AG09309 (cell line): ENCODE results near the gene IMPG2.

ENCODE experiments used
- DNase-seq: peaks from one replicate; pipeline ENCODE4 v3.0.0-alpha.2; 2010; ENCODE audit warnings: low read depth
- H3K4me3 ChIP-seq: 2 replicates; pipeline ENCODE4 v1.5.1; 2011; ENCODE audit warnings: mild to moderate bottlenecking, low read depth, low read length, moderate library complexity; ENCODE audit not compliant: control insufficient read depth
- TF ChIP-seq, protein P1 (sequence below): IDR thresholded peaks from 2 replicates; pipeline ENCODE4 v1.5.1; 2011; ENCODE audit warnings: mild to moderate bottlenecking, low read depth, low read length, inconsistent platforms; ENCODE audit not compliant: insufficient read depth, control insufficient read depth; ENCODE audit errors: missing control alignments

IMPG2 gene

DNA sequence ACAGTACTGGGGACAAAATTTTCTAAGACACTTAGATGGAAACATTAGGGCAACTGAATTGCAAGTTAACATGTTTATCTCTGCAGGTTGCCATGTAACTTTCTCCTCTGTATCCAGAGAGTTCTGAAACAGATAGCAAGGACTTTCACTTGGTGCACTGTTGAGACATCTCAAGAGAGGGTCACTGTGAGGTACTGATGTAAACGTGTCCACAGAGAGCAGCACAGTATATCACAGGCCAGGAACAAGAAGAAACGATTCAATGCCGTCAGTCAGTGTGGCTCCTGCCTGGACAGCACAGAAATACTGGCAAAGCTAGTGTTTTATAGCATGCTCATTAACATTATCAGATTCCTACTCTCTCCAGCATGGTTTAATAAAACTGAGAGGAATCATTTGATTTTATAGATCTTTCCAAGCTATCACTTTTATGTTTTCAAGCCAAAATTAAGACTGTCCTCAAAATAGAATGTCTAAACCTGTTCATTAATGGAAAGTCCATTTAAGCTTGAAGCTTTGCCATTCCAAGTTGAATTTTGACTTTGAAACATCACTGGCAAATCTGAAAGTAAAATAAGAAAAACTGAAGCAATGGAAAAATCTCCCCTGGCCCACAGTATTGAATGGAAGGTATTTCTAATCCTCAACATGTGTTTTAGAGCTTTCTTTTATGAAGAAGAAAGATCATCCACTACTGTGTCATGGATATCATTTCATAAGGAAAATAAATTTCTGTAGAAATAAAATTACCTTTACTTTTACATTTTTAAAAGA lies 102.7 kb downstream of the IMPG2 start:
- DNase-seq = no peak
- TF ChIP-seq, protein P1, sequence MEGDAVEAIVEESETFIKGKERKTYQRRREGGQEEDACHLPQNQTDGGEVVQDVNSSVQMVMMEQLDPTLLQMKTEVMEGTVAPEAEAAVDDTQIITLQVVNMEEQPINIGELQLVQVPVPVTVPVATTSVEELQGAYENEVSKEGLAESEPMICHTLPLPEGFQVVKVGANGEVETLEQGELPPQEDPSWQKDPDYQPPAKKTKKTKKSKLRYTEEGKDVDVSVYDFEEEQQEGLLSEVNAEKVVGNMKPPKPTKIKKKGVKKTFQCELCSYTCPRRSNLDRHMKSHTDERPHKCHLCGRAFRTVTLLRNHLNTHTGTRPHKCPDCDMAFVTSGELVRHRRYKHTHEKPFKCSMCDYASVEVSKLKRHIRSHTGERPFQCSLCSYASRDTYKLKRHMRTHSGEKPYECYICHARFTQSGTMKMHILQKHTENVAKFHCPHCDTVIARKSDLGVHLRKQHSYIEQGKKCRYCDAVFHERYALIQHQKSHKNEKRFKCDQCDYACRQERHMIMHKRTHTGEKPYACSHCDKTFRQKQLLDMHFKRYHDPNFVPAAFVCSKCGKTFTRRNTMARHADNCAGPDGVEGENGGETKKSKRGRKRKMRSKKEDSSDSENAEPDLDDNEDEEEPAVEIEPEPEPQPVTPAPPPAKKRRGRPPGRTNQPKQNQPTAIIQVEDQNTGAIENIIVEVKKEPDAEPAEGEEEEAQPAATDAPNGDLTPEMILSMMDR = no peak
- no peak overlapping the region for H3K4me3 ChIP-seq

DNA sequence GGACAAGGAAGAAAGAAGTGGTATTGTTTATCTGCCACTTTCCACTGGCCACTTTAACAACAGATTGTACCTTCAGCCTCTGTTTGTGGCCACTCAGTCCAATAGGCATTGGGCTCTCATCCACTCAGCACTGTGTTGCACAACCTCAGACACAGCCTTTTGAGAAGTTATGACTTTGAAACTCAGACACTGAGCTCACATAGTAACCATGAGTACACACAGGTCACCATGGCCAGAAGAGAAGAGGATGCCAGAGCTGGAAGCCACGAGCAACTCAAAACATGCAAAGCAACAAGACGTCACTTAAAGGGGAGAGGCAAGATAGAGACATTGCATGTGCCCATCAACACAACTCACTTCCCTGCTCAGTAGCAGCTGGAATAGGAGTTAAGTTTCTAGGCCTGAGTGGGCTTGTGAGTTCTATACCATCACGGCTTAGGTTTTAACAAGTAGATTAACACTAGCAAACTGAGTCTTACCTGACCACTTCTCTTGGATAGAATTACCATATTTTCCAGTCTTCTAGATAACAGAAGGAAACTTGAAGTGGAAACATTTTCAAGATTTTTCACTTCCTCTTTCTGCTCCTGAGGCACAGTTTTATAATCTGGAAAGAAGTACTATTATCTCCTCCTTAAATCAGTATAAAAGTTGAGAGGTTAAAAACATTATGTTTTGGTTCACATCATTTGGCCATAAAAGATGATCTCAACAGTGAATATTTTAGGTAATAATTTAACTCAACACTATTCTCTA lies 103.5 kb downstream of the IMPG2 start:
- TF ChIP-seq, protein P1 = no peak
- H3K4me3 ChIP-seq = no peak overlapping the region
- peak; percentile 32 for DNase-seq

DNA sequence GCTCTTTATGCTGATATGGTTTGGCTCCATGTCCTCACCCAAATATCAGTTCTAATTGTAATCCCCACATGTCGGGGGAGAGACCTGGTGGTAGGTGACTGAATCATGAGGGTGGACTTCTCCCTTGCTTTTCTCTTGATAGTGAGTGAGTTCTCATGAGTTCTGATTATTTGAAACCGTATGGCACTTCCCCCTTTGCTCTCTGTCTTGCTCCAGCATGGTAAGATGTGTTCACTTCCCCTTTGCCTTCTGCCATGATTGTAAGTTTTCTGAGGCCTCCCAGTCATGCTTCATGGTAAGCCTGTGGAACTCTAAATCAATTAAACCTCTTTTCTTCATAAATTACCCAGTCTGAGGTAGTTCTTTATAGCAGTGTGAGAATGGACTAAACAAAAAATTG lies 107.6 kb downstream of the IMPG2 start:
- no peak for DNase-seq
- TF ChIP-seq, protein P1 = no peak
- no peak overlapping the region for H3K4me3 ChIP-seq

- no peak overlapping the region for H3K4me3 ChIP-seq
- TF ChIP-seq, protein P1 = no peak
- DNase-seq = no peak
These were observed 116.1 kb downstream of the IMPG2 start for GRCh38 chr3:101204246-101204645.

DNA sequence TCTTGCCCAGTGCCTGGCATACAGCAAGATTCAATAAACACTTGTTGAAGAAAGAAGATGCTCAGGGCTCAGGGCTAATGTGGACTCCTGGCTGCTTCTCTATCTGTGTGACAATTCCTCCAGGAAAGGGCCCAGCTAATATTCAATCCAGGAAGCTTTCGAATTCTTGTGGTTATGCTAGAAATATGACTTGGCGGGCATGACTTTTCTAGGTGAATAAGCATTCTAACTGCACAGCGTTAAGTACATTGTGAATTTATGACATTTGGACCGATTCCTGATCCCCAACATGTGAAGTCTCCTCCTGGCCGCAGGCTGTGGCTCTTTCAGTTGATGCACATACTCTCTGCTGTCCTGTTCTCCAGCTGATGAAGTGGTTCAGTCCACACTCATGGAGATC lies 117.0 kb downstream of the IMPG2 start:
- DNase-seq = no peak
- TF ChIP-seq, protein P1 = no peak
- no peak overlapping the region for H3K4me3 ChIP-seq

- no peak overlapping the region for H3K4me3 ChIP-seq
- DNase-seq = no peak
- TF ChIP-seq, protein P1 = no peak
These were observed 117.7 kb downstream of the IMPG2 start for GRCh38 chr3:101202640-101203039.
